Left ventricle myocardium inferior (tissue), 1 donor: ENCODE measurements around the gene SLC22A23. TPM values are rescaled to one million over a fixed set of nuclear protein-coding genes. Genes with fewer than 3 reads are reported as not detected.
A peak's percentile ranks its signal among the peaks of the same experiment; 100 is the strongest.

Source experiments
- DNase-seq: peaks from one replicate; pipeline ENCODE4 v3.0.0-alpha.2; 2020
- H3K27ac ChIP-seq: fragments of 200-600 bp; replicated peaks from 2 replicates; pipeline ENCODE4 v1.8.0; 2021
- H3K27me3 ChIP-seq: fragments of 200-600 bp; 2 replicates; pipeline ENCODE4 v1.8.0; 2021; ENCODE audit warnings: low read depth
- H3K36me3 ChIP-seq: fragments of 200-600 bp; 2 replicates; pipeline ENCODE4 v1.8.0; 2021
- H3K4me1 ChIP-seq: fragments of 200-600 bp; 2 replicates; pipeline ENCODE4 v1.8.0; 2021
- H3K4me3 ChIP-seq: fragments of 200-600 bp; 2 replicates; pipeline ENCODE4 v1.8.0; 2021; ENCODE audit warnings: mild to moderate bottlenecking, moderate library complexity
- H3K9me3 ChIP-seq: fragments of 200-600 bp; replicated peaks from 2 replicates; pipeline ENCODE4 v1.8.0; 2021
- intact Hi-C: fragments of 100-400 bp; cut with micrococcal nuclease; formaldehyde crosslinking; loops from one replicate; pipeline ENCODE4 v1.11.0; 2022
- total RNA-seq: library from RNA; stranded (reverse); fragmentation: NEBNext Ultra II Directional; extraction: Animal tissue kit (Norgen Biotek cat#: 25700); gene quantifications from one replicate; pipeline ENCODE4 v1.2.1, GENCODE V29; 2021
- TF ChIP-seq, protein P1 (sequence below): fragments of 200-600 bp; IDR thresholded peaks from 2 replicates; pipeline ENCODE4 v1.8.0; 2021; ENCODE audit warnings: antibody characterized with exemption, mild to moderate bottlenecking, borderline replicate concordance
- donor health status: DM: no; HTN: yes; CAD: no; lungs with severe emphysema.

Gene SLC22A23
- total RNA-seq, 1 donor from 2014 or later, result 7.0 TPM

DNA sequence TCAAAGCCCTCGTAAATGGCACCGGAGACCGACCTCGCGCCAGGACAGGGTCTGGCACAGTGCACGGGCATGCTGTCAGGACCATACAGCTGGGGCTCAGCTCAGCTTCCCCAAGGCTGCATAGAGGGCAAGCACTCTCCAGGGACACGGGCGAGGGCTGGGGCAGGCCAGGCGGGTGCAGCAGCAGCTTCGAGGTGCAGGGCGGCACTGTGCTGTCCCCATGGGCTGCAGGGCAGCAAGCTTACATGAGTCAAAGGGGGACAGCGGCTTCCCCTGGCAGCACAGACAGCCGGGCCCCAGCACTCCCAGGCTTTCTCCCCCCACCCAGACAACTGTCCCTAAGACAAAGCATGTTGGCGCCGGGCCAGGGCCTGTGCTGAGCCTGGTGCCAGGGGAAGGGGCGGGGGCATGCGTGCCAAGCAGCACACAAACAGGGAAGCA, 172.4 kb downstream of the SLC22A23 start:
- Histone ChIP-seq H3K9me3 (no peaks in the 10 kb centered on the region), H3K27ac (no peak overlapping the region), H3K4me3 (no peak overlapping the region), H3K36me3 (peaks cover 5% of the 10 kb centered on the region), H3K27me3 (no peaks in the 10 kb centered on the region), H3K4me1 (peaks cover 30% of the 10 kb centered on the region)
- intact Hi-C loops, result no loop called here
- no peak for DNase-seq
- TF ChIP-seq, protein P1, sequence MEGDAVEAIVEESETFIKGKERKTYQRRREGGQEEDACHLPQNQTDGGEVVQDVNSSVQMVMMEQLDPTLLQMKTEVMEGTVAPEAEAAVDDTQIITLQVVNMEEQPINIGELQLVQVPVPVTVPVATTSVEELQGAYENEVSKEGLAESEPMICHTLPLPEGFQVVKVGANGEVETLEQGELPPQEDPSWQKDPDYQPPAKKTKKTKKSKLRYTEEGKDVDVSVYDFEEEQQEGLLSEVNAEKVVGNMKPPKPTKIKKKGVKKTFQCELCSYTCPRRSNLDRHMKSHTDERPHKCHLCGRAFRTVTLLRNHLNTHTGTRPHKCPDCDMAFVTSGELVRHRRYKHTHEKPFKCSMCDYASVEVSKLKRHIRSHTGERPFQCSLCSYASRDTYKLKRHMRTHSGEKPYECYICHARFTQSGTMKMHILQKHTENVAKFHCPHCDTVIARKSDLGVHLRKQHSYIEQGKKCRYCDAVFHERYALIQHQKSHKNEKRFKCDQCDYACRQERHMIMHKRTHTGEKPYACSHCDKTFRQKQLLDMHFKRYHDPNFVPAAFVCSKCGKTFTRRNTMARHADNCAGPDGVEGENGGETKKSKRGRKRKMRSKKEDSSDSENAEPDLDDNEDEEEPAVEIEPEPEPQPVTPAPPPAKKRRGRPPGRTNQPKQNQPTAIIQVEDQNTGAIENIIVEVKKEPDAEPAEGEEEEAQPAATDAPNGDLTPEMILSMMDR, result no peak

DNA sequence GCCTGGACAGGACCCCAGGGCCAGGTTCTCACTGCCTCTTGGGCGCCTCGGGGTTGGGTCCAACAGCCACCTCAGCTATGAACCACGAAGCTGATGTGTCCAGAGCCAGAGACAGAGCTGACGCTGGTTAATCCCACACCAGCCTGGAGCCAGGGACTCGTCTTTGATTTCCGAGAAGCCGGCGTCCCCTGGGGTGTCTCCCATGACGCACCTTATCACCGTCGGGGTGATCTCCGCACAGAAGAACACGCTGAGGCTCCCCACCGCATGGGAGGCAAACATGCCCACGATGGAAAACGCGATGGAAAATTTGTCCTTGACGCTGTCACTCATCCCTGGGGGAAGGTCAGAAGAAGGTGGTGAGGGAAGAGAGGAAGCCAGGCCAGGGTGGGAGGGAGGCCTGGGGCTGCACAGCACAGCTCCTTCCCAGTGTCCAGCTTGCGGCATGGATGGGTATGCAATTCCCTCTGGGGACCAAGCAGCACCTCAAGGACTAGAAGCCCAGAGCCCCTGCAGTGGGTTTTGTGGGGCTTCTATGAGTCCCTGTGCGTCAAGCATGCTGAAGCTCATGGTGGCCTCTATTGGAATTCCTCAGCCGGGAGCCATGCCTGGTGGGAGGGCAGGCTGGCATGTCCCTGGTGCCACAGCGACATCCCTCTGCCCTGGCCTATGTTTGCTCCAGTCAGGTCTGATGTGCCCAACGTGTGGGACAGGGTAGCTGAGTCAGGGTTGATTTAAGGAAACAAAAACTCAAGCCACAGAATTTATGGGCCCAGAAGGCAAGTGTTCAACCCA, 173.0 kb downstream of the SLC22A23 start:
- intact Hi-C loops, result no loop called here
- DNase-seq, result no peak
- Histone ChIP-seq H3K4me3 (no peak overlapping the region), H3K4me1 (peaks cover 25% of the 10 kb centered on the region), H3K27ac (no peak overlapping the region), H3K36me3 (peaks cover 5% of the 10 kb centered on the region), H3K27me3 (no peaks in the 10 kb centered on the region), H3K9me3 (no peaks in the 10 kb centered on the region)
- TF ChIP-seq, protein P1, result no peak

DNA sequence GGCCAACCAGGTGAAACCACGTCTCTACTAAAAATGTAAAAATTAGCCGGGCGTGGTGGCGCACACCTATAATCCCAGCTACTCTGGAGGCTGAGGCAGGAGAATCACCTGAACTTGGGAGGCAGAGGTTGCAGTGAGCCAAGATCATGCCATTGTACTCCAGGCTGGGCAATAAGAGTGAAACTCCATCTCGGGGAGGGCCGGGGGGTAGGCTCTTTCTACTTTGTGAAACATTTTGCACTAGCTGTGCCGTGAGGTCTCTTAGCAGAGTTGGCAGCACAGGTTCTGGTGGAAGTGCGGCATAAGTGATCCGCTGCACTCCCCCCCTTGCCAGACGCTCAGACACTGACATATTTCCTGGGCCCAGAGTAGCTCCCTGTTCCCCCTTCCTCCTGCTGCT, 173.6 kb downstream of the SLC22A23 start:
- intact Hi-C loops, result no loop called here
- Histone ChIP-seq H3K27me3 (no peaks in the 10 kb centered on the region), H3K4me1 (peaks cover 25% of the 10 kb centered on the region), H3K4me3 (no peak overlapping the region), H3K36me3 (peaks cover 5% of the 10 kb centered on the region), H3K27ac (no peak overlapping the region), H3K9me3 (no peaks in the 10 kb centered on the region)
- TF ChIP-seq, protein P1, result no peak
- DNase-seq, result no peak

DNA sequence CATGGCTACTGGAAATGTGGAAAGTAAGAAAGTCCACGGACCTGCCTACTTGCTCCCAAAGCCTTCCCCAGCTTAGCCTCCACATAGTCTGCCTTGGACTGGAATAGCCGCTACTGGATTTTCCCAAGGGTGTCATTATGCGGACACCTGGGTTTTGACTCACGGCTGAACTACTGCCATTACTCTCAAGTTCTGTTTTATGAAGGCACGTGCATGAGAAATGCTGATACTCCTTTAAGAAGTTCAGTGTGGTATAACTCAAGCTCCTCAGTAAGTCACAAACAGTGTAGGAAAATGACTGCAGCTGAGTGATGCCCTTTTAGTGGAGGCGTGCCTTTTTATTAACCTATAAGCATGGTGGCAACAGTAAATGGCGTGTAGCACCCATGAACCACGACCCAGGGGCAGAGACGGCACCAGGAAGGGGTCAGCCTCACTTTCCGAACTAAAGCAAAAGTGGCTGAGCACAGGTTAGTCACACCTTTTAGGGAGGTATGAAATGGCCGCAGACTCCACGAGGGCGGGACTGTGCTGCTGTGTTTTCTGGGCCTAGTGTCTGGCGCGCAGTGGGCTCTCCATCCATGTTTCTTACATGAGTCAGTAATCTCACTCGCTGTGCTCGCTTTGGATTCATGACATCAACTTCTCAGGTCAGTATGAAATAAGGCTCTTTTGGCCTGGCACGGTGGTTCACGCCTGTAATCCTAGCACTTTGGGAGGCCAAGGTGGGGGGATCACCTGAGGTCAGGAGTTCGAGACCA, 174.2 kb downstream of the SLC22A23 start:
- Histone ChIP-seq H3K9me3 (no peaks in the 10 kb centered on the region), H3K27ac (peak overlapping the region; percentile 58)

More for the DNA sequence above, 174.2 kb downstream of the SLC22A23 start:
- DNase-seq, result no peak
- TF ChIP-seq, protein P1, result no peak
- Histone ChIP-seq H3K27me3 (no peaks in the 10 kb centered on the region), H3K4me3 (no peak overlapping the region), H3K36me3 (peaks cover 5% of the 10 kb centered on the region), H3K4me1 (peaks cover 25% of the 10 kb centered on the region)
- intact Hi-C loops, result no loop called here
